Osteocyte (in vitro differentiated cells): ENCODE results near the gene LHX4. TPM values are rescaled to one million over a fixed set of nuclear protein-coding genes. Genes with fewer than 3 reads are reported as not detected.

ENCODE experiments used
- DNase-seq: peaks from one replicate; pipeline ENCODE4 v3.0.0; 2021; ENCODE audit warnings: mixed read lengths; ENCODE audit not compliant: unreplicated experiment; ENCODE audit errors: extremely low spot score
- H3K27ac Mint-ChIP-seq: one replicate; pipeline ENCODE4 v1.8.0; 2021; ENCODE audit warnings: mild to moderate bottlenecking, mixed read lengths; ENCODE audit not compliant: unreplicated experiment
- H3K27me3 Mint-ChIP-seq: one replicate; pipeline ENCODE4 v1.8.0; 2021; ENCODE audit warnings: mixed read lengths; ENCODE audit not compliant: unreplicated experiment
- H3K36me3 Mint-ChIP-seq: one replicate; pipeline ENCODE4 v1.8.0; 2021; ENCODE audit warnings: mixed read lengths; ENCODE audit not compliant: unreplicated experiment
- H3K4me1 Mint-ChIP-seq: one replicate; pipeline ENCODE4 v1.8.0; 2021; ENCODE audit warnings: mixed read lengths; ENCODE audit not compliant: unreplicated experiment
- H3K4me3 Mint-ChIP-seq: one replicate; pipeline ENCODE4 v1.8.0; 2021; ENCODE audit warnings: mild to moderate bottlenecking, moderate library complexity, mixed read lengths; ENCODE audit not compliant: unreplicated experiment
- H3K9me3 Mint-ChIP-seq: one replicate; pipeline ENCODE4 v1.8.0; 2021; ENCODE audit warnings: mixed read lengths; ENCODE audit not compliant: unreplicated experiment
- total RNA-seq: library from RNA; stranded (reverse); gene quantifications from 2 replicates; pipeline ENCODE4 v1.2.1, GENCODE V29; 2021
- TF ChIP-seq, protein P1 (sequence below): fragments of 200-600 bp; sonication (generic); IDR thresholded peaks from 2 replicates; pipeline ENCODE4 v1.5.0; 2021; ENCODE audit warnings: antibody characterized with exemption, mild to moderate bottlenecking, moderate library complexity

The LHX4 gene
- total RNA-seq, 1 donor from 2014 or later: 0.70 TPM

DNA sequence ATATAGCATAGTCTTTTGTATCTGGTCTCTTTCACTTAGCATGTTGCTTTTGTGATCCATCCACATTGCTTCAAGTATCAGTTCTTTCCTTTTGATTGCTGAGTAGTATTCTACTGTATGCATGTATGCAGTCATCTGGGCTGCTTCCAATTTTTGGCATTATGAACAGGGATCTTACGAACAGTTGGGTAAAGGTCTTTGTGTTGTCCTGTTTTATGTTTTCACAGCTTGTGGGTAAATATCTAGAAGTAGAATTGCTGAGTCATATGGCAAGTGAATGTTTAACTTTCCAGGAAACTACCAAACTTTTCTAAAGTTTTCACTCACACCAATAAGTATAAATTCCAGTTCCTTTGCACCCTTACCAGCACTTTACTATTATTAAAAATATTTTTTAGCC lies 60.9 kb downstream of the LHX4 start:
- no peak for DNase-seq
- peaks cover 16% of the 10 kb centered on the region for H3K36me3 Mint-ChIP-seq
- H3K4me1 Mint-ChIP-seq: peaks cover 3% of the 10 kb centered on the region
- no peaks in the 10 kb centered on the region for H3K27me3 Mint-ChIP-seq
- H3K9me3 Mint-ChIP-seq: peaks cover 8% of the 10 kb centered on the region
- H3K27ac Mint-ChIP-seq: no peak overlapping the region
- TF ChIP-seq, protein P1, sequence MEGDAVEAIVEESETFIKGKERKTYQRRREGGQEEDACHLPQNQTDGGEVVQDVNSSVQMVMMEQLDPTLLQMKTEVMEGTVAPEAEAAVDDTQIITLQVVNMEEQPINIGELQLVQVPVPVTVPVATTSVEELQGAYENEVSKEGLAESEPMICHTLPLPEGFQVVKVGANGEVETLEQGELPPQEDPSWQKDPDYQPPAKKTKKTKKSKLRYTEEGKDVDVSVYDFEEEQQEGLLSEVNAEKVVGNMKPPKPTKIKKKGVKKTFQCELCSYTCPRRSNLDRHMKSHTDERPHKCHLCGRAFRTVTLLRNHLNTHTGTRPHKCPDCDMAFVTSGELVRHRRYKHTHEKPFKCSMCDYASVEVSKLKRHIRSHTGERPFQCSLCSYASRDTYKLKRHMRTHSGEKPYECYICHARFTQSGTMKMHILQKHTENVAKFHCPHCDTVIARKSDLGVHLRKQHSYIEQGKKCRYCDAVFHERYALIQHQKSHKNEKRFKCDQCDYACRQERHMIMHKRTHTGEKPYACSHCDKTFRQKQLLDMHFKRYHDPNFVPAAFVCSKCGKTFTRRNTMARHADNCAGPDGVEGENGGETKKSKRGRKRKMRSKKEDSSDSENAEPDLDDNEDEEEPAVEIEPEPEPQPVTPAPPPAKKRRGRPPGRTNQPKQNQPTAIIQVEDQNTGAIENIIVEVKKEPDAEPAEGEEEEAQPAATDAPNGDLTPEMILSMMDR: no peak
- no peak overlapping the region for H3K4me3 Mint-ChIP-seq

GRCh38 chr1:180294711-180295110 lies 64.6 kb downstream of the LHX4 start:
- no peaks in the 10 kb centered on the region for H3K27me3 Mint-ChIP-seq
- no peak overlapping the region for H3K4me3 Mint-ChIP-seq
- peaks cover 7% of the 10 kb centered on the region for H3K4me1 Mint-ChIP-seq
- no peak overlapping the region for H3K27ac Mint-ChIP-seq
- peaks cover 8% of the 10 kb centered on the region for H3K9me3 Mint-ChIP-seq
- TF ChIP-seq, protein P1: no peak
- H3K36me3 Mint-ChIP-seq: peaks cover 13% of the 10 kb centered on the region
- no peak for DNase-seq

DNA sequence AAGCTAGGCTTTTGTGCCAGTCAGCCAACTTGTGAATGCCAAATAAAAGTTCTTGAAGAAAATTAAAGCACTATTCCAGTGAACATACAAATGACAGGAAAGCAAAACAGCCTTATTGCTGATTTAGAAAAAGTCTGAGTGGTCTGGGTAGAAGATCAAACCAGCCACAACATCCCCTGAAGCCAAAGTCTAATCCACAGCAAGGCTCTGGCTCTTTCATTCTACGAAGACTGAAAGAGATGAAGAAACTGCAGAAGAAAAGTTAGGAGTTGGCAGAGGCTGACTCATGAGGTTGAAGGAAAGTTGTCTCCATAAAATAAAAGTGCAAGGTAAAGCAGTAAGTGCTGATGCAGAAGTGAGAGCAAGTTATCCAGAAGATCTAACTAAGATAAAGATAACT lies 65.9 kb downstream of the LHX4 start:
- H3K27ac Mint-ChIP-seq: no peak overlapping the region
- no peak overlapping the region for H3K4me3 Mint-ChIP-seq
- no peaks in the 10 kb centered on the region for H3K27me3 Mint-ChIP-seq
- peaks cover 8% of the 10 kb centered on the region for H3K9me3 Mint-ChIP-seq
- H3K36me3 Mint-ChIP-seq: peaks cover 11% of the 10 kb centered on the region
- H3K4me1 Mint-ChIP-seq: peaks cover 7% of the 10 kb centered on the region
- no peak for DNase-seq
- TF ChIP-seq, protein P1: no peak

- no peak for DNase-seq
- Mint-ChIP-seq H3K4me1 (peaks cover 10% of the 10 kb centered on the region), H3K27me3 (no peaks in the 10 kb centered on the region), H3K4me3 (no peak overlapping the region), H3K27ac (no peak overlapping the region), H3K9me3 (no peaks in the 10 kb centered on the region), H3K36me3 (peaks cover 2% of the 10 kb centered on the region)
- TF ChIP-seq, protein P1: no peak
These were observed 69.6 kb downstream of the LHX4 start for GRCh38 chr1:180299479-180300221.

DNA sequence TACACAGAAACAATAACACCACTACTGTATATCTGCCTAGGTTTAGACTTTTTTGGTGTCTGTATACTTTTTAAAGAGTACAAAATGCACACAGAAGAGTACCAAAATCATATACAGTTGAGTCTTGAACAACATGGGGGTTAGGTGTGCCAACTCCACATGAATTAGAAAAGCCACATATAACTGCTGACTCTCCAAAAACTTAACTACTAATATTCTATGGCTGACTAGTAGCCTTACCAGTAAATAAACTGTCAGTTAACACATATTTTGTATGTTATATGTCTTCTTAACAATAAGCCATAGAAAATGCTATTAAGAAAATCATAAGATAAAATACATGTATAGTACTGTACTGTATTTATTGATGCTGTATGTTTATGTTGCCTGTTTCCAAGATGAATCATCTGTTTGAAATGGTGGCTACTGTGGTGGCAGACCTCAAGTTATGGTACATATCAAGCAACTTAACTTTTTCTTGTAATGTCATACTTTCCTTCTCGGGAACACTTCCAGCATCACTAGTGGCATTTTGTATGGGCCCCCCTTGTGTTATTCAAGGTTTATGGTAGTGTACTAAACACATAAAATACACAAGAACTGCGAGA lies 71.2 kb downstream of the LHX4 start:
- Mint-ChIP-seq H3K9me3 (no peaks in the 10 kb centered on the region), H3K36me3 (no peaks in the 10 kb centered on the region), H3K27me3 (no peaks in the 10 kb centered on the region), H3K4me3 (no peak overlapping the region), H3K4me1 (peaks cover 10% of the 10 kb centered on the region), H3K27ac (no peak overlapping the region)
- no peak for DNase-seq
- TF ChIP-seq, protein P1: no peak
